Measurements from ENCODE around the gene SCN1B. TPM values are rescaled to one million over a fixed set of nuclear protein-coding genes. Genes with fewer than 3 reads are reported as not detected.
"Not testable (repeated sequence)": the region's sequence is repeated elsewhere in the genome, so short reads cannot be mapped to it uniquely, and the experiment has no call there.

SCN1B gene
- total RNA-seq, 1 donor from 2014 or later: 1.1 TPM

DNA sequence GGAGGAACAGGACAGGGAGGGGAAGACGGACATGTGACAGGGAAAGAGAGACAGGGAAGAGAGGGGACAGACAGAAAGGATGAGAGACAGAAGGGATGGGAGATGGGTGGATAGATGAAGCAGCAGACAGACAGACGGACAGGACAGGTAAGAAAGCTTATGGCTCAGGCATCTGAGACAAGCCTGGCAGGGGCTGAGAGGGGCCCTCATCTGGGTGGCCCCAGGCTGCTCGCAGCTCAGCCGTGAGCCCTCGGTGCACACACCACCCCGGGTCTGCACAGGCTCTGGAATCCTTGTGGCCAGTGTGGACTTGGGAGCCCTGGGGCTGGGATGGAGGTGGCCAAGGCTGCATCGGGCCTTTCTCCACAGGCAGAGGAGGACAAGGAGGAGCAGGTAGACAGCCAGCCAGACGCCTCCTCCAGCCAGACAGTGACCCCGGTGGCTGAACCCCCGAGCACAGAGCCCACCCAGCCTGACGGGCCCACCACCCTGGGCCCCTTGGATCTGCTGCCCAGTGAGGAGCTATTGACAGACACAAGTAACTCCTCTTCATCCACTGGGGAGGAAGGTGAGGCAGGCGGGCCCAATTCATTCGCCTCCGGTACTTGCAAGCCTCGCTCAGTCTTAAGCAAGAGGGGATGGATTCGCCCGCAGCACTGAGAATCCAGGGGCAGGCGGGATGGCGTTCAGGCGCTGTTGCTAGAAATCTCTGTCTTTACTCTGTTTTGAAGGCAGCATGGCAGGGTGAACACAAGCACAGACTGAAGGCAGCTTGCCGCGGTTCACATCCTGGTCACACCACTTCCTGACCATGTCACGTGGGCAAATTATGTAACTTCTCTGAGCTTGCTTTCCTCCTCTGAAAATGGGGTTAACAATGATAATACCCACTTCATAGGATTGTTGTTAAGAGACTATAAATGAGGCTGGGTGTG, 16.2 kb upstream of the SCN1B start:
- peaks cover 14% of the 10 kb centered on the region for H3K36me3 Mint-ChIP-seq
- DNase-seq (ENCODE audit: extremely low spot score, unreplicated experiment): no peak
- no peak overlapping the region for H3K27ac Mint-ChIP-seq
- TF ChIP-seq, protein P1, sequence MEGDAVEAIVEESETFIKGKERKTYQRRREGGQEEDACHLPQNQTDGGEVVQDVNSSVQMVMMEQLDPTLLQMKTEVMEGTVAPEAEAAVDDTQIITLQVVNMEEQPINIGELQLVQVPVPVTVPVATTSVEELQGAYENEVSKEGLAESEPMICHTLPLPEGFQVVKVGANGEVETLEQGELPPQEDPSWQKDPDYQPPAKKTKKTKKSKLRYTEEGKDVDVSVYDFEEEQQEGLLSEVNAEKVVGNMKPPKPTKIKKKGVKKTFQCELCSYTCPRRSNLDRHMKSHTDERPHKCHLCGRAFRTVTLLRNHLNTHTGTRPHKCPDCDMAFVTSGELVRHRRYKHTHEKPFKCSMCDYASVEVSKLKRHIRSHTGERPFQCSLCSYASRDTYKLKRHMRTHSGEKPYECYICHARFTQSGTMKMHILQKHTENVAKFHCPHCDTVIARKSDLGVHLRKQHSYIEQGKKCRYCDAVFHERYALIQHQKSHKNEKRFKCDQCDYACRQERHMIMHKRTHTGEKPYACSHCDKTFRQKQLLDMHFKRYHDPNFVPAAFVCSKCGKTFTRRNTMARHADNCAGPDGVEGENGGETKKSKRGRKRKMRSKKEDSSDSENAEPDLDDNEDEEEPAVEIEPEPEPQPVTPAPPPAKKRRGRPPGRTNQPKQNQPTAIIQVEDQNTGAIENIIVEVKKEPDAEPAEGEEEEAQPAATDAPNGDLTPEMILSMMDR (conservative IDR thresholded peaks at IDR 0.05): no peak
- H3K4me1 Mint-ChIP-seq (ENCODE audit: unreplicated experiment): peaks cover 5% of the 10 kb centered on the region
- H3K9me3 Mint-ChIP-seq: no peaks in the 10 kb centered on the region
- no peaks in the 10 kb centered on the region for H3K27me3 Mint-ChIP-seq
- H3K4me3 Mint-ChIP-seq: no peak overlapping the region

DNA sequence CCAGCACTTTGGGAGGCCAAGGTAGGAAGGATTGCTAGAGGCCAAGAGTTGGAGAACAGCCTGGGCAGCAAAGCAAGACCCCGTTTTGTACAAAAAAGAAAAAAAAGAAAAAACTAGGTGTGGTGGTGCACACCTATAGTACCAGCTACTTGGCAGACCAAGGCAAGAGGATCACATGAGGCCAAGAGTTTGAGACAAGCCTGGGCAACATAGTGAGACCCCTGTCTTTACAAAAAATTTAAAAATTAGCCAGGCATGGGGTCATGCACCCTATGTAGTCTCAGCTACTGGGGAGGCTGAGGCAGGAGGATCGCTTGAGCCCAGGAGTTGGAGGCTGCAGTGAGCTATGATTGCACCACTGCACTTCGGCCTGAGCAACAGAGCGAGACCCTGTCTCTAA, 15.5 kb upstream of the SCN1B start:
- not testable (repeated sequence) for H3K9me3 Mint-ChIP-seq; H3K27me3 Mint-ChIP-seq; DNase-seq (ENCODE audit: extremely low spot score, unreplicated experiment); H3K4me3 Mint-ChIP-seq; H3K4me1 Mint-ChIP-seq (ENCODE audit: unreplicated experiment); H3K27ac Mint-ChIP-seq
- H3K36me3 Mint-ChIP-seq: peaks cover 18% of the 10 kb centered on the region

DNA sequence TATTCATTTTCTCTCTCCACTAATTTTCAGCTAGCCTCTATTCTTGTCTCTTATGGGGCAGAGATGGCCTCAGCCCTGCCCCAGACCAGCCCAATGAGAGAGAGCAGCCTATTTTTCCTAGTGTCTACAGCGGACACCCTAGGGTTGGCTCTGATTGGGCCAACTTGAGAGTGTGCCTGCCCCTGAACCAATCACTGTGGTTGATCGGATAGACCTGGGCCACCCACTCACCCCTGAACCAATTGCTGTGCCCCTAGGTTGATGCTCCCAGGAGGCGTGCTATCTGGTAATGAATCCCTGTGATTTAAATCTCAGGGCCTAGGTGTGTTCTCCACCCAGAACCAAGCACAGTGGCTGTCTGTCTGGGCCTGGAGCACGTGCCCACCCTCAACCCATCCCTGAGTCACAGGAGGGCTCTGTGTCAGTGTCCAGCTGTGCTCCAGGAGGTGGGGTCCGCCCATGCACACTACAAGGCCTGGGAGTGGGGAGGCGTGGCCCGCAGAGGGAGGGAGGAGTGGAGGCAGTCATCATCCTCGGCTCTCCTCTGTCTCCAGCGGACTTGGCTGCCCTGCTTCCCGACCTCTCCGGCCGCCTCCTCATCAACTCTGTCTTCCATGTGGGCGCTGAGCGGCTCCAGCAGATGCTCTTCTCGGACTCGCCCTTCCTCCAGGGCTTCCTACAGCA, 14.9 kb upstream of the SCN1B start:
- TF ChIP-seq, protein P1 (conservative IDR thresholded peaks at IDR 0.05): no peak
- Mint-ChIP-seq H3K9me3 (no peaks in the 10 kb centered on the region), H3K36me3 (peaks cover 18% of the 10 kb centered on the region), H3K27ac (no peak overlapping the region), H3K4me3 (no peak overlapping the region), H3K27me3 (no peaks in the 10 kb centered on the region), H3K4me1 (ENCODE audit: unreplicated experiment) (peaks cover 5% of the 10 kb centered on the region)
- DNase-seq (ENCODE audit: extremely low spot score, unreplicated experiment): no peak

DNA sequence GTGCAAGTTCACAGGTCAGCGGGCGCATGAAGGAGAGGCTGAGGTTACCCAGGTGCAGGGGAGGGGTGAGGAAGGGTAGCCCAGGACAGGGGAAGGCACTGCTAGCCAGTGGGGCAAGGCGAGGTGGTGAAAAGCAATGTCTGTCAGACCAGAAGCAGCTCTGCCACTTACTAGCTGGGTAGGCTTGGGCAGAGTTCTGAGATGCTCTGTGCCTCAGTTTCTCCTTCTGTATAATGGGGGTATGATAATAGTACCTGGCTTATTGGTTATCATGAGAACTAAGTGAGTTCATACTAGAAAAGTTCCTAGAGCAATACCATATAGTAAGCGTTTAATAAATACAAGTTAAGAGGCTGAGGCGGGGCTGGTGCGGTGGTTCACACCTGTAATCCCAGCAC, 14.3 kb upstream of the SCN1B start:
- Mint-ChIP-seq H3K4me3 (no peak overlapping the region), H3K27me3 (no peaks in the 10 kb centered on the region), H3K27ac (no peak overlapping the region), H3K36me3 (peaks cover 19% of the 10 kb centered on the region), H3K4me1 (ENCODE audit: unreplicated experiment) (peaks cover 5% of the 10 kb centered on the region), H3K9me3 (no peaks in the 10 kb centered on the region)
- DNase-seq (ENCODE audit: extremely low spot score, unreplicated experiment): no peak
- TF ChIP-seq, protein P1 (conservative IDR thresholded peaks at IDR 0.05): no peak

DNA sequence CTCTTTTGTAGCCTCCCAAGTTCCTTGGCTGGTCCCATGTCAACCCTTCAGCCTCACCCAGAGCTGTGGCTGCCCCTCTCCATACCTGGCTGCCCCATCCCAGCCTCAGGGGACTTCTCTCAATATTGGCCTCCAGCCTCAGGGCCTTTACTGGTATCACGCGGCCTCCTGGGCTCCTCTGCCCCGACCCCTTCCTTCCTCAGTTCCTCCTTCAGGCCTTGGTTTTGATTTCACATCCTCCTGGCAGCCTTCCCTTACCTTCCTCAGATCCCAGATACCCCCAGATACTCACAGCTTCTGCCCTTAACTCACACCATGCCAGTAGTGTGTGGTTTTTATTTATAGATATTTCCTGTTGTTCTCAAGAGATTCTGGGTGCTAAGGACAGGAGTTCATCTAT, 12.8 kb upstream of the SCN1B start:
- DNase-seq (ENCODE audit: extremely low spot score, unreplicated experiment): no peak
- H3K4me1 Mint-ChIP-seq (ENCODE audit: unreplicated experiment): peaks cover 5% of the 10 kb centered on the region
- peaks cover 20% of the 10 kb centered on the region for H3K36me3 Mint-ChIP-seq
- no peak overlapping the region for H3K4me3 Mint-ChIP-seq
- H3K9me3 Mint-ChIP-seq: no peaks in the 10 kb centered on the region
- no peaks in the 10 kb centered on the region for H3K27me3 Mint-ChIP-seq
- H3K27ac Mint-ChIP-seq: no peak overlapping the region
- TF ChIP-seq, protein P1 (conservative IDR thresholded peaks at IDR 0.05): no peak

DNA sequence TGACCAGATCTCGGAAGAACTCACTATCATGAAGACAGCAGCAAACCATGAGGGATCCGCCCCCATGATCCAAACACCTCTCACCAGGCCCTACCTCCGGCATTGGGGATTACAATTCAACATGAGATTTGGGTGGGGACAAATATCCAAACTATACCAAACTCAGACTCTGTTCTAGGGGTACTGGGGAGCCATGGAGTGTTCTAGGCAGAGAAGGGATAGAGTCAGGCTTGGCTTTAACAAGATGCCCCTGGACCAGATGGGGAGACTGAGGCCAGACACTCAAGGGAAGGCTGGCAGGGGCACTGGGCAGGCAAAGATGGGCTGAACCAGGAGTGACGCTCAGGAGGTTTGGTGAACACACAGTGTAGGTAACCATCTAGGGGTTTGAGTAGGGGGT, 11.9 kb upstream of the SCN1B start:
- Mint-ChIP-seq H3K36me3 (peaks cover 17% of the 10 kb centered on the region), H3K27ac (no peak overlapping the region), H3K4me1 (ENCODE audit: unreplicated experiment) (no peaks in the 10 kb centered on the region), H3K27me3 (no peaks in the 10 kb centered on the region), H3K9me3 (no peaks in the 10 kb centered on the region), H3K4me3 (no peak overlapping the region)
- no peak for DNase-seq (ENCODE audit: extremely low spot score, unreplicated experiment)
- TF ChIP-seq, protein P1 (conservative IDR thresholded peaks at IDR 0.05): no peak

All from type B pancreatic cell (in vitro differentiated cells).